ENCODE results near the gene PTPRE. TPM values are rescaled to one million over a fixed set of nuclear protein-coding genes. Genes with fewer than 3 reads are reported as not detected.

PTPRE gene
- polyA plus RNA-seq, 1 donor (not counting 4 experiments of a cell fraction or from before 2014, with no cell fraction given): 15.1 TPM

DNA sequence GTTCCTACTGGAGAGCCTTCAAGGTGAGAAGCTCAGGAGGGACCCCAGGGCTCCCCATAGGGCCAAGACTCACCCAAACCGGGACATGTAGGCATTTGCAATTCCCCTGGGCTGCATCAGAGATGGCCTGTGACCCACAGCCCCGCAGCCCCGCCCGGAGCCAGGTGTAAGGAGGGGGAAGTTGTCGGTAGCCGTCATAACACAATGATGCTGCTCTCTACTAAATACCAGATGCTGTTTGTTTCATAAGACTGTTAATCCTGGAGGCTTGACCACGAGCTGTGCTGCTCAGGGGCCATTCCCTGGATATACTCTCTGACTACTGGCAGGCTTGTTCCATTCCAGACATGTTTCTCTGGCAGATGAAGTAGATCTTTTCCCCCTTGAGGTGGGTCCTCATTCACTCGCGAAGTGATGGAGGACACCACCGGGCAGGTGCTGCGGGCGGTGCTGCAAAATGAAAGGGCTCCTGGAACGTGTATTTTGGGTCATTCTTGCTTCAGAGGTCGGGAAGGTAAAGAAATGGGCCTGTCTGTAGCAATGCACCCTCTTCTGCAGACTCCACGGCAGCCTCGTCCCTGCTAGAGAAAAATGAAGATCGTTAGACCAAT lies 158.2 kb downstream of the PTPRE start:
- peaks cover 2% of the 10 kb centered on the region for H3K9me1 ChIP-seq (ENCODE audit: control insufficient read depth, extremely low read depth, insufficient read depth, low read length)
- H3K36me3 ChIP-seq (ENCODE audit: control insufficient read depth in 2 of 2, extremely low read depth in 1 of 2, insufficient read depth in 2 of 2, low read length in 2 of 2): peaks cover 46% of the 10 kb centered on the region in 2 experiments
- no peaks in the 10 kb centered on the region for H4K20me1 ChIP-seq (ENCODE audit: control insufficient read depth, extremely low read depth, insufficient read depth, low read length)
- H3K4me1 ChIP-seq (ENCODE audit: control insufficient read depth, extremely low read depth, insufficient read depth, low read length): peaks cover 36% of the 10 kb centered on the region
- peak overlapping the region; percentile 89 for H3K27ac ChIP-seq (ENCODE audit: control insufficient read depth, insufficient read depth, low read length)
- H3K79me2 ChIP-seq (ENCODE audit: control insufficient read depth, insufficient read depth, low read length): no peaks in the 10 kb centered on the region
- FAIRE-seq: no peak
- dilution Hi-C loops (cut with MboI; ENCODE audit: extremely low pct_ligation_motif_present, low sequenced_read_pairs): no loop called here
- no peaks in the 10 kb centered on the region for H3K9me3 ChIP-seq (ENCODE audit: control insufficient read depth, low read depth, low read length)
- H3K9ac ChIP-seq (ENCODE audit: control insufficient read depth, extremely low read depth, insufficient read depth, low read length): peak overlapping the region; percentile 14
- no peak overlapping the region for H2AFZ ChIP-seq (ENCODE audit: control insufficient read depth, low read length)
- DNase-seq (ENCODE audit: low read depth, low spot score): no peak
- H3K4me2 ChIP-seq (ENCODE audit: control insufficient read depth, extremely low read depth, insufficient read depth, low read depth, low read length): peak overlapping the region; percentile 44
- H3K27me3 ChIP-seq (ENCODE audit: control insufficient read depth, extremely low read depth, insufficient read depth, low read length): no peaks in the 10 kb centered on the region
- no peak overlapping the region for H3K4me3 ChIP-seq (ENCODE audit: control insufficient read depth in 2 of 3, extremely low read depth in 1 of 3, insufficient read depth in 2 of 3, low read depth in 1 of 3, low read length in 3 of 3)
- TF ChIP-seq, protein P1, sequence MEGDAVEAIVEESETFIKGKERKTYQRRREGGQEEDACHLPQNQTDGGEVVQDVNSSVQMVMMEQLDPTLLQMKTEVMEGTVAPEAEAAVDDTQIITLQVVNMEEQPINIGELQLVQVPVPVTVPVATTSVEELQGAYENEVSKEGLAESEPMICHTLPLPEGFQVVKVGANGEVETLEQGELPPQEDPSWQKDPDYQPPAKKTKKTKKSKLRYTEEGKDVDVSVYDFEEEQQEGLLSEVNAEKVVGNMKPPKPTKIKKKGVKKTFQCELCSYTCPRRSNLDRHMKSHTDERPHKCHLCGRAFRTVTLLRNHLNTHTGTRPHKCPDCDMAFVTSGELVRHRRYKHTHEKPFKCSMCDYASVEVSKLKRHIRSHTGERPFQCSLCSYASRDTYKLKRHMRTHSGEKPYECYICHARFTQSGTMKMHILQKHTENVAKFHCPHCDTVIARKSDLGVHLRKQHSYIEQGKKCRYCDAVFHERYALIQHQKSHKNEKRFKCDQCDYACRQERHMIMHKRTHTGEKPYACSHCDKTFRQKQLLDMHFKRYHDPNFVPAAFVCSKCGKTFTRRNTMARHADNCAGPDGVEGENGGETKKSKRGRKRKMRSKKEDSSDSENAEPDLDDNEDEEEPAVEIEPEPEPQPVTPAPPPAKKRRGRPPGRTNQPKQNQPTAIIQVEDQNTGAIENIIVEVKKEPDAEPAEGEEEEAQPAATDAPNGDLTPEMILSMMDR (optimal IDR thresholded peaks at IDR 0.05 in 1 of 3, IDR thresholded peaks at IDR 0.05 in 1 of 3, conservative IDR thresholded peaks at IDR 0.05 in 1 of 3; ENCODE audit: extremely low read depth in 1 of 3, insufficient read depth in 2 of 3, low read length in 3 of 3): no peak
- no peak for TF ChIP-seq EZH2 (IDR thresholded peaks at IDR 0.05; ENCODE audit: low read length)

DNA sequence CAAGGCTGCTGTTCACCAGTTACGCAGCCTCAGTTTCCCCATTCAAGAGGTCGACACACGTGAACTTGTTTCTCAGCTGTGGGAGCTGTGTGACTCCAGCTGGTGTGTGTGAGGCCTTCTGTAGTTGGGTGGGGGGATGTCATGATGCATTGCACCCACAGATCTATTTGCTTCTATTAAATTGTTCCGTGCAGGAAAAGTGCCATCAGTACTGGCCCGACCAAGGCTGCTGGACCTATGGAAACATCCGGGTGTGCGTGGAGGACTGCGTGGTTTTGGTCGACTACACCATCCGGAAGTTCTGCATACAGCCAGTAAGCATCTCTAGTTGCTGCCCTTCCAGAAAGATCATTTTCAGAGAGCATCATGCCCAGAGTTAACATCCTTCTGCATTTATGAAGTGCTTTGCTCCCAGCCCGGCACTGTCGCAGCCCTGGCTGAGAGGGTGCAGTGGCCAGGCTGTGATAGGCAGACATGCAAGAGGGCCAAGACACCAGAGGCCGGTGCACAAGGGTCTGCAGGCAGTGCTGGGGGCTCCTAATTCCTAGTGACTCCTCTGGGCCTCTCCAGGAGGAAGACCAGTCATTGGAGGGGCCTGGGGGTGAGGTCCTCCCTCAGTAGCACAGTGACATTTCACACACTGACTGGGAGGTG lies 159.1 kb downstream of the PTPRE start:
- FAIRE-seq: no peak

More for the DNA sequence above, 159.1 kb downstream of the PTPRE start:
- no peak for DNase-seq (ENCODE audit: low read depth, low spot score)
- H3K4me3 ChIP-seq (ENCODE audit: control insufficient read depth in 2 of 3, extremely low read depth in 1 of 3, insufficient read depth in 2 of 3, low read depth in 1 of 3, low read length in 3 of 3): no peak overlapping the region
- TF ChIP-seq EZH2 (IDR thresholded peaks at IDR 0.05; ENCODE audit: low read length): no peak
- TF ChIP-seq, protein P1 (optimal IDR thresholded peaks at IDR 0.05 in 1 of 3, IDR thresholded peaks at IDR 0.05 in 1 of 3, conservative IDR thresholded peaks at IDR 0.05 in 1 of 3; ENCODE audit: extremely low read depth in 1 of 3, insufficient read depth in 2 of 3, low read length in 3 of 3): no peak
- no peaks in the 10 kb centered on the region for H3K79me2 ChIP-seq (ENCODE audit: control insufficient read depth, insufficient read depth, low read length)
- no peak overlapping the region for H3K9ac ChIP-seq (ENCODE audit: control insufficient read depth, extremely low read depth, insufficient read depth, low read length)
- H3K27ac ChIP-seq (ENCODE audit: control insufficient read depth, insufficient read depth, low read length): no peak overlapping the region
- H3K4me1 ChIP-seq (ENCODE audit: control insufficient read depth, extremely low read depth, insufficient read depth, low read length): peaks cover 36% of the 10 kb centered on the region
- no peaks in the 10 kb centered on the region for H4K20me1 ChIP-seq (ENCODE audit: control insufficient read depth, extremely low read depth, insufficient read depth, low read length)
- peaks cover 2% of the 10 kb centered on the region for H3K9me1 ChIP-seq (ENCODE audit: control insufficient read depth, extremely low read depth, insufficient read depth, low read length)
- H2AFZ ChIP-seq (ENCODE audit: control insufficient read depth, low read length): no peak overlapping the region
- H3K27me3 ChIP-seq (ENCODE audit: control insufficient read depth, extremely low read depth, insufficient read depth, low read length): no peaks in the 10 kb centered on the region
- H3K36me3 ChIP-seq (ENCODE audit: control insufficient read depth in 2 of 2, extremely low read depth in 1 of 2, insufficient read depth in 2 of 2, low read length in 2 of 2): peaks cover 46 to 48% of the 10 kb centered on the region in 2 experiments
- dilution Hi-C loops (cut with MboI; ENCODE audit: extremely low pct_ligation_motif_present, low sequenced_read_pairs): no loop called here
- H3K4me2 ChIP-seq (ENCODE audit: control insufficient read depth, extremely low read depth, insufficient read depth, low read depth, low read length): no peak overlapping the region
- no peaks in the 10 kb centered on the region for H3K9me3 ChIP-seq (ENCODE audit: control insufficient read depth, low read depth, low read length)

Data from keratinocyte (primary cell).